UCSD-AML1 (cell line): ENCODE data around the gene AKIRIN1.
"Not testable (repeated sequence)": the region's sequence is repeated elsewhere in the genome, so short reads cannot be mapped to it uniquely, and the experiment has no call there.

Experiments
- DNase-seq: peaks from one replicate; lab custom pipeline; 2025; ENCODE audit not compliant: unreplicated experiment; lab: John Stamatoyannopoulos, UW

AKIRIN1 gene, protein sequence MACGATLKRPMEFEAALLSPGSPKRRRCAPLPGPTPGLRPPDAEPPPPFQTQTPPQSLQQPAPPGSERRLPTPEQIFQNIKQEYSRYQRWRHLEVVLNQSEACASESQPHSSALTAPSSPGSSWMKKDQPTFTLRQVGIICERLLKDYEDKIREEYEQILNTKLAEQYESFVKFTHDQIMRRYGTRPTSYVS

DNA sequence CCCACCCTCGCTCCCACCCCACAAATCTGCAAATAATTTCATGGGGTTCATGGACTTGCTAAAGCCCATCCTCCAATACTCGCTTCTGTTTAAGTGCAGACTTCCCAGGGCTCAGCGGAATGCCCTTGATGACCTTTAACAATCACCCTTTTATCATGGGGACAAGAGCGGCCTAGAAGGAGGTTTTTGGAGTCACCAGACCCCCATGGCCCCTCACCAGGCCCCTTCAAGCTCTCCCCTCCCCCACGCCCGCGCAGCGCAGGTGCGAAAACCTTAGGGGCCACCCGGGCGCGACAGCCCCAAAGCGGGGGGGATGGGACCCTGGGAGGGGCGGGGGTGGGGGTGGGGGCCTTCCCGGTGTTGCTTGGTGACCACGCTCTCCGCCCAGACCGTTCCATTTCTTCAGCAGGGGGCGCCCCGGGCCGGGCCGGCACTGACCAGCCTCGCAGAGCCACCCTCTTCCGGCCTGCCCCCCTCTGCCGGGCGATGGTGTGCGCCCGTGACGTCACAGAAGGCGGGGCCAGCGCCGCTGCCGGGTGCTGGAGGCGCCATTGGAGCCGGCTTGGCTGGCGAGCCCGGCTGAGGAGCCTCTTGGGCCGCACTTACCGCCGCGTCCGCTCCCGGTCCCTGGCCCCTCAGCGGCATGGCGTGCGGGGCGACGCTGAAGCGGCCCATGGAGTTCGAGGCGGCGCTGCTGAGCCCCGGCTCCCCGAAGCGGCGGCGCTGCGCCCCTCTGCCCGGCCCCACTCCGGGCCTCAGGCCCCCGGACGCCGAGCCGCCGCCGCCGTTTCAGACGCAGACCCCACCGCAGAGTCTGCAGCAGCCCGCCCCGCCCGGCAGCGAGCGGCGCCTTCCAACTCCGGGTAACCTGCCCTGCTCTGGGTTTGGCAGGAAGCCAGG, at the start of gene AKIRIN1:
TSS of gene AKIRIN1 (plus strand) at position 539 of the 900 bp plus-strand sequence. CDS start at position 644, 105 bp downstream.
- DNase-seq = peak; percentile 98

DNA sequence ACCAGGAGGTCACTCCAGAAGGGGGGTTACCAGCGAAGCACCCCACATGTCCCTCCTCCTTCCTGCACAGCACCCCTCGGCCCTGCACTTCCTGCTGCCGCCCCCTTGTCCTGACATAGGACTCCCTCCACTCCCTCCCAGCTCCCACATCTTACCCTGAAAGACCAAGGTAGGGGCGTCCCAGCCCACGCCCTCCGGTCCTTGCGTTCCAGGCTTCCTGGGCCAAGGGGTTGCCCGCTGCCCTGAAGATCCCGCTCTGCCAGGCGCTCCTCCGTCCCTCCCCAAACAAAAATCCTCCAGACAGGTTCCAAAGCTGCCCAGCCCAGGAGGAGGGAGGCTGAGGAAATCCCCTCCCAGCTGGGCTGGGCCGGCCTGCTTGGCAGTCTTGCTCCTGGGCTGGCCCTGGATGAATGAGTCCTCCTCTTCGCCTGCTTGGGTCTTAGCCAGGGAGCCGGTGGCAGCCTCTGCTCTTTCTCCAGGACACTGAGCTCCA, 49.5 kb upstream of the AKIRIN1 start, which contains the start of gene RHBDL2:
TSS of gene RHBDL2 (minus strand) at position 304 of the 493 bp plus-strand sequence. CDS start 22,618 bp downstream, outside the sequence.
- no peak for DNase-seq

DNA sequence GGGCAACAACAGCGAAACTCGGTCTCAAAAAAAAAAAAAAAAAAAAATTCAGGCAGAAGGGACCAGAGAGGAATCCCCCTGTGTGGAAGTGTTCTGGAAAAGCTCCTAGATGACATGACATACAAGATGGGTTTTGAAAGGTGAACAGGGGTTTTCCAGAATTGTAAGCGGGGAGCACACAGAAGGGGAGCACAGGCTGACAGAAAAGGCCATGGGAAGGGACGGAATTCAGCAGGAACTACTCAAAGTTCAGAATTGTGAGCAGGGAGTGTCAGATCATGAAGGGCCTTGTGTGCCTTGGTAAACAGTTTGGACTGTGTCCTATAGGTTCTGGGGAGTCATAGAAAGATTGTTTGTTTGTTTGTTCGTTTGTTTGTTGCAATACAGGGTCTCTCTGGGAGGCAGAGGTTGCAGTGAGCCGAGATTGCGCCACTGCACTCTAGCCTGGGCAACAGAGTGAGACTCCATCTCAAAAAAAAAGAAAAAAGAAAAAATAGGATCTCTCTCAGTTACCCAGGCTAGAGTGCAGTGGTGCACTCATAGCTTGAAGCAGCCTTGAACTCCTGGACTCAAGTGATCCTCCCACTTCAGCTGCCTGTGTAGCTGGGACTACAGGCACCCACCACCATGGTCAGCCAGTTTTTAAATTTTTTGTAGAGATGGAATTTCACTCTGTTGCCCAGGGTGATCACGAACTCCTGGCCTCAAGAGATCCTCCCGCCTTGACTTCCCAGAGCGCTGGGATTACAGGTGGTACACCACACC, 48.2 kb upstream of the AKIRIN1 start:
- no peak for DNase-seq

DNA sequence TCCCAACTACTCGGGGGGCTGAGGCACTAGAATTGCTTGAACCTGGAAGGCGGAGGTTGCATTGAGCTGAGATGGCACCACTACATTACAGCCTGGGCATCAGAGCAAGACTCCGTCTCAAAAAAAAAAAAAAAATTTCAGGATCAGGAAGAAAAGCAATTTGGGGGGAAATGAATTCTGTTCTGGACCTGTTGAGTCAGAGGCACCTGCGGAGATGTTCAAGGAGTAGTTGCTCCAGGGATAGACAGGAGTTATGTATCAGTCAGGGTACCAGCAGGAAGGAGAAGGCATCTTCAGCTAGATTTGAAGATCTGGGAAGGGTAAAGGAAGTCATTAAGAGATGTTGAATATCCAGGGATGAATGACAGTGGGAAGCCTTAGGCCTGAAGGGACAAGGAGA, 46.5 kb upstream of the AKIRIN1 start:
- no peak for DNase-seq

DNA sequence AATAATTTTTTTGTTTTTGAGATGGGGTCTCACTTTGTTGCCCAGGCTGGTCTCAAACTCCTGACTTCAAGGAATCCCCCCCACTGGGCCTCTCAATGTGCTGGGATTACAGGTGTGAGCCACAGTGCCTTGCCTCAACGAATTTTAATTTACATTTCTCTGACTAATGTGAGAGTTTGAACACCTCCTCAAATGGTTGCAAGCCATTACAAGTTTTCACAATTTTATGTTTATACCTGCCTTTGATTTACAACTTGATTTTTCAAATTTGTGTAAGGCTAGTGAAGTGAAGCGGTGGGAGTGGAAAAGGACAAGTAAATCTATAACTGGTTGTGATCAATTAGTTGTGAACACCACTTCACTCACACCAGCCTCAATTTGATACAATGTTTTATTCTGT, 40.5 kb upstream of the AKIRIN1 start:
- no peak for DNase-seq

DNA sequence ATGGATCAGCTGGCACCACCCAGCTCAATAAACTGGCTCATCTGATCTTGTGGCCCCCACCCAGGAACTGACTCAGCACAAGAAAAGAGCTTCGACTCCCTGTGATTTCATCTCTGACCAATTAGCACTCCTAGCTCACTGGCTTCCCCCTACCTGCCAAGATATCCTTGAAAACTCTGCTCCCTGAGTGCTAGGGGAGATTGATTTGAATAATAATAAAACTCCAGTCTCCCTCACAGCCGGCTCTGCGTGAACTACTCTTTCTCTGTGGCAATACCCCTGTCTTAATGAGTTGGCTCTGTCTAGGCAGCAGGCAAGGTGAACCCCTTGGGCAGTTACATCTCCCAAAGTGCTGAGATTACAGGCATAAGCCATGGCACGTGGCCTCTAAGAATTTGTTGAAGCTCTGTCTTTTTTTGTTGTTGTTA, 37.6 kb upstream of the AKIRIN1 start:
- no peak for DNase-seq

DNA sequence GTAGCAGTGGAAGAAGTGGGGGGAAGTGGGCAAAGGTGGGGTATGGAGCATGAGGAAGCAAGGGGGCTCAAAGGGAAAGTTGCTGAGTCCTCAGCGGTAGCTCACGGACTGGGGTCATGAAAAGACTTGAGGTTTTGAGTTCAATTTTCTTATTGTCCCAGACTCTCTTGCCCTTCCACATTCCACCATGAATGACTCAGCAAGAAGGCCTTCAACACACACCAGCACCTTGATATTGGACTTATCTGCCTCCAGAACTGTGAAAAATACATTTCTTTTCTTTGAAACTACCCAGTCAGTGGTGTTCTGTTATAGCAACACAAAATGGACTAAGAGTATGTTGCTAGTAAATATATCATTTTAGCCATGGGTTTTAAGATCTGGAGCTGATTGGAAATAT, 32.1 kb upstream of the AKIRIN1 start:
- no peak for DNase-seq

DNA sequence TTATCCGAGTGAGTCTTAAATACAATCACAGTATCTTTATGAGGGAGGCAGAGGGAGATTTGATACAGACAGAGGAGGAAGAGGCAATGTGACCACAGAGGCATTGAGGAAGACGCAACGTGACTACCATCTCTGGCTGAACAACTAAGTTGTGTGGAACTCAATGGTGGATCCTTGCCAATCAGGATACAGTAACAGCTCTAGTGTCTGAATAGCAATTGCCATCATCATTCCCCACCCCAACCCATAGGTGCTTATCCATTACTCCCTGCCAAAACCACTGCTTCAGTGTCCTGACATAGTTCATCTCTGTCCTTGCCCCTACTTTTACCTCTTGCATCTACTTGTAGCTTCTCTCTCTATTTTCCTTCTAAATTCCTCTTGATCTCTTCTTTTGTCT, 29.0 kb upstream of the AKIRIN1 start:
- no peak for DNase-seq

DNA sequence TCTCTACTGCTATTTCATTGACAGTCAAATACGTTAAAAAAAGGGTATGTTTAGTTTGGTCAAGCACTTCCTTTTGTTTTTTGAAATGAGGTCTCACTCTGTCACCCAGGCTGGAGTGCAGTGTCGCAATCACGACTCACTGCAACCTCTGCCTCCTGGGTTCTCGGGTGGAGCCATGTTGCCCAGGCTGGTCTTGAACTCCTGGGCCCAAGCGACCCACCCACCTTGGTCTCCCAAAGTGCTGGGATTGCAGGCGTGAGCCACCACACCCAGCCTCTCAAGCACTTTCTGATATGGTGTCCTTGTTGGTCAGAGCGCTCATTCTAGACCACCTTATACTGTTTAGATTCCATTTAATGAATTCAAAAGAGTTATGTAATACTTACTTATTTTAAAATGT, 28.5 kb upstream of the AKIRIN1 start:
- DNase-seq = no peak

DNA sequence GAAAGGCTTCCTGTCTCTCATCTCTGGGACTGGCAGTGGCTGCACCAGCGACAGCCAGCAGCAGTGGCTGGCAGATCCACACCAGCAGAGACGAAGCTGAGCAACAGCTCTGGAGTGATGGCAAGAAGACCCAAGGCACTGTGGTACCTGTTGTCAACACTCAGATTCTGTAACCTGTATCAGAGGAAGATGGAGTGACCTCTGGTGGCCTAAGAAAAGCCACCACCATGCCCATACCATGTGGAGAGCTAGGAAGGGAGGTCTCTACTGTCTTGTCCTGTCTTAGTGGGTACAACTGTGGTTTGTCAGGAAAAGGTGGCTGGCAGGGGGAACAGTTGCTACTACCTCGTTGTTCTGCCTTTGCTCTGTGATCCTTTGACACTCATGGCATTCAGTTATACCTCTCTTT, 26.9 kb upstream of the AKIRIN1 start:
- DNase-seq = no peak

DNA sequence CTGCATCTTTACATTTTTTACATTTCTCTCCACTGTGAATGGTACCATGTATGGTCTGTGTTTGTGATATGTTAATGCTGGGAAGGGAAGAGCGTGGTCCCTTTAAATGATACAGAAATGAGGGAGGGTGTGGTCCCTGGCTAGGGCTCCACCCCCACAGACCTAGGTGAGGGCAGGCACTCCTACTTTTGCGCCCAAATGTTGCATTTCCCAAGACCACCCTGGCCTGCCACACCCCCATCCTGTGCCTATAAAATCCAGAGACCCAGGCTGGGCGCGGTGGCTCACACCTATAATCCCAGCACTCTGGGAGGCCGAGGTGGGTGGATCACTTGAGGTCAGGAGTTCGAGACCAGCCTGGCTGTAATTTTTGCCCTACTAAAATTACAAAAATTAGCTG, 17.9 kb upstream of the AKIRIN1 start:
- DNase-seq = not testable (repeated sequence)

DNA sequence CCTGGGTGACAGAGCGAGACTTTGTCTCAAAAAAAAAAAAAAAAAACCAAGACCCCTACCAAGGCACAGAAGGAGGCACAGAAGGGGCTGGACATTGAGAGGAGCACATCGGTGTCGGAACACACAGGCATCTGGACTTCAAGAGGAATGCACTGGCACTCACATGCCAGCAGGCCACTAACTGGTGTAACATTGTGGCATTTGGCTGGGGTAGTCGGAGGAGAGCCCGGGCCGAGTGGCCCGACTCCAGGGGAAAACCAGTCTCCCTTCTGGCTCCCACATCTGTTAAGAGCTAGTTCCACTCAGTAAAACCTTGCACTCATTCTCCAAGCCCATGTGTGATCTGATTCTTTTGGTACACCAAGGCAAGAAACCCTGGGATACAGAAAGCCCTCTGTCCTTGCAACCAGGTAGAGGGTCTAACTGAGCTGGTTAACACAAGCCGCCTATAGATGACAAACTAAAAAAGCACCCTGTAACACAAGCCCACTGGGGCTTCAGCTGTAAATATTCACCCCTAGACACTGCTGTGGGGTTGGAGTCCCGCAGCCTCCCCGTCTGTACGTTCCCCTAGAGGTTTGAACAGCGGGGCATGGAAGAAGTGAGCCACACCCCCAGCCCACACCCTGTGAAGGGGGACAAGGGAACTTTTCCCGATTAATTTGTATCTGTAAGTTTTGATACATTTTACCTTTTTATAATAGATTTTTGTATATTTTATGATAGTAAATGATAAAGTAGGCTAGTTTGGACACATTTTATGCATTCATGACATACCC, 17.2 kb upstream of the AKIRIN1 start:
- no peak for DNase-seq

DNA sequence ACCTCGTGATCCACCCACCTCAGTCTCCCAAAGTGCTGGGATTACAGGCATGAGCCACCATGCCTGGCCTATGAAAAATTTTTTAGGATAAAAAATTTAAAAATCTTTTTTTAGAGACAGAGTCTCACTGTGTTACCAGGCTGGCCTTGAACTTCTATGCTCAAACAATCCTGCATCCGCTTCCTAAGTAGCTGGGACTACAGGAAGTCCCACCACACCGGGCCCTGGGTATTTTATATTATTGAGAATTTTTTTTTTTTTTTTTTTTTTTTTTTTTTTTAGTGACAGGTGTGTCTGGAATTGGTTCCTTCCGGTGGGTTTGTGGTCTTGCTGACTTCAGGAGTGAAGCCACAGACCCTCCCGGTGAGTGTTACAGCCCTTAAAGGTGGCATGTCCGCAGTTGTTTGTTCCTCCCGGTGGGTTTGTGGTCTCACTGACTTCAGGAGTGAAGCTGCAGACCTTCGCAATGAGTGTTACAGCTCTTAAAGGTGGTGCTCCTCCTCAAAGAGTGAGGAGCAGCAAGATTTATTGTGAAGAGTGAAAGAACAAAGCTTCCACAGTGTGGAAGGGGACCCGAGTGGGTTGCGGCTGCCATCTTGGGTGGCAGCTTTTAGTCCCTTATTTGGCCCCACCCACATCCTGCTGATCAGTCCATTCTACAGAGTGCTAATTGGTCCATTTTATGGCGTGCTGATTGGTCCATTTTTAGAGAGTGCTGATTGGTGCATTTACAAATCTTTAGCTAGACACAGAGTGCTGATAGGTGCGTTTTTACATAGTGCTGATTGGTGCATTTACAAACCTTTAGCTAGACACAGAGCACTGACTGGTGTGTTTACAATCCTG, 13.5 kb upstream of the AKIRIN1 start:
- DNase-seq = not testable (repeated sequence)

DNA sequence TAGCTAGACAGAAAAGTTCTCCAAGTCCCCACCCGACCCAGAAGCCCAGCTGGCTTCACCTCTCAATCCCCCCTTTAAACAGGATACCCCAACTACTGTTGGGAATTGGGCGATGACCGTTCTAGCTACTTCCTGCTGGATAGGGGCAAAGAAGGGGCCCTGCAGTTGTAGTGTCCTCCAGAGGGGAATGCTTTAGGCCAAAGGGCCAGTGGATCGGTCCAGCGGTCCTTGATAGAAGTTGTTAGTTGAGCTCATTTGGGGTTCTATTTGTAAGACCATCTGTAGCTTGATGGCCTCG, 12.9 kb upstream of the AKIRIN1 start:
- DNase-seq = not testable (repeated sequence)

DNA sequence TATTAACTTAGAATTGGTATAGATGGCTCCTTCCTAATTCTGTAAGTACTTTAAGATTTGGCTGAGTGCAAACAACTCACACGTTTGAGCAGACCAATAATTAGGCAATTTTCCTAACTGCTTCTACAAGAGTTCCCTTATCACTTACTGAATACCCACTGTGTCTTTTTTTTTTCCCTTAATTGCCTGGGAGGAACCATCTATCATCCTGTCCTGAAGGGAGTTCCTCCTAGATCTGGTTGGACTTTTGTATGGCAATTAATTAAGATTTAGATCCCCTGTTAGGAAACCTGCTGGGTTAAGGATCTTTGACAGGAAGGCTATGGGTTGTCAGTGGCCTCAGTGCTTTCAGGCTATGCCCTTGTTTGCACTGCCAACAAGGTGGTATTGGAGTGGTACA, 11.7 kb upstream of the AKIRIN1 start:
- not testable (repeated sequence) for DNase-seq

DNA sequence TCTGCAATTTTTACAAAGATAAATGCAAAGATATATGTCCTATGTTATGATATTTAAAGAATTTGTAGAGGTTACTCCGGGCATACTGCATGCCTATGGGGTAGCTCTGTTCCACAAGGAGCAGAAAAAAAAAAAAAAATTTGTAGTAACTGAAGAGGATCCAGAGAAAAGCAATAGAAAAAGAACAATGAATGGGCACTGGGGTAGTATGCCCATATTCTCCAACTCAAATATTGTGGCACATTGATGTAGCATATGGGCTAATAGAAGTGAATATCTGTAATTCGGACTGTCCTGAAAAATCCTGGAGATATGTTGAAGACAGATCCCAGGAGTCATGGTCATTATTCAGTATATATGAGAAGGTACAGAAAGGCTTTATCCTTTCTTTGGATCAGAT, 1.1 kb upstream of the AKIRIN1 start:
- DNase-seq = no peak

DNA sequence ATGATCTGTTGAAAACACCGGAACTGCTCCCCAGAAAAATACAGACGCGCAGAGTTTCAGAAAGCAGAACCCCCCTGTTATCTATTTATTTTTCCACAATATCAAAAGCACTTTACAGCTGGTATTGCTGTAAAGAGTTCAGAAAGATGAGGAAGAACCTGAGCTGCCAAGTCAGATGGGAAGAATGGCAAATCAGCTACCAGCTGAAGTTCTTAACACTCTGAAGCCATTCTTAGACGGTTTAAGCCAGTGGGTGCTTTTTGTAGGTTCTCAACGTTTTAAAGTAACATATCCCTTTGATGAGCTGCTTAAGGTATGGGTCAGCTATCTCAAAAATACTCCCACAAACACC, 714 bp upstream of the AKIRIN1 start:
- DNase-seq = no peak

DNA sequence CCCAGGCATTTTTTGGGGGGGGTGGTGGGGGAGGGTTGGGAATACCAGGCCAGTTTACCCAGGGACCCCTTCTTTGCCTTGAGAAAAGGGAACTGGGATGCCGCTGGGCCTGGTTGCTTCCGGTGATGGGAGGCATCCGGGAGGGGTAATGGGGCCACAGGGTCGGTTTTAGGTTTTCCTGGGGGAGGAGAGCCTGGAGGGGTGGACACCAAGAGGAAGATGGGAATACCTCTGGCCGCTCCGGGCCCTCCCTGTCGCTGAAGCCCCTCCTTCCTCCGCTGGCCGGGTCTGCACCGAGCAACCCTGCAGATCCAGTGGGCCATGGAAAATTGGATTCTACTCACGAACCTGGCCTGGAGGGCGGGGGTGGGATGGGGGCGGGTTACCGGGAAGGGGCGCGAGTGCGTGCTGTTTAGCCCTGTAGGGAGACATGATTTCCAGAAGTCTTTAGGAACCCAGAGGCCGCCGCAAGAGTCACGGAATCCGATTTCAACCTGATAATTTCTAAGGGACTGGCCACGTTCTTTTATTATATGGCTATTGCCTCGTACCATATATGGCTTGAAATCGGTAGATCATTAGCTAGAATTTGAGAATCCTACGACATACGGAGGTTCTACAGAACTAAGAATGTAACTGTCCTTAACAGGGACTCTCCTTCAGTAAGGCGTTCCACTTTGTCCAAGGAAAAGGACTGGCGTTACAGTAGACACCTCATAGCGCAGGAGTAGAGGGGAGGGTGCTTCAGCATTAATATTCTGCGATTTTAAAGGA, 749 bp downstream of the AKIRIN1 start:
- peak; percentile 59 for DNase-seq

DNA sequence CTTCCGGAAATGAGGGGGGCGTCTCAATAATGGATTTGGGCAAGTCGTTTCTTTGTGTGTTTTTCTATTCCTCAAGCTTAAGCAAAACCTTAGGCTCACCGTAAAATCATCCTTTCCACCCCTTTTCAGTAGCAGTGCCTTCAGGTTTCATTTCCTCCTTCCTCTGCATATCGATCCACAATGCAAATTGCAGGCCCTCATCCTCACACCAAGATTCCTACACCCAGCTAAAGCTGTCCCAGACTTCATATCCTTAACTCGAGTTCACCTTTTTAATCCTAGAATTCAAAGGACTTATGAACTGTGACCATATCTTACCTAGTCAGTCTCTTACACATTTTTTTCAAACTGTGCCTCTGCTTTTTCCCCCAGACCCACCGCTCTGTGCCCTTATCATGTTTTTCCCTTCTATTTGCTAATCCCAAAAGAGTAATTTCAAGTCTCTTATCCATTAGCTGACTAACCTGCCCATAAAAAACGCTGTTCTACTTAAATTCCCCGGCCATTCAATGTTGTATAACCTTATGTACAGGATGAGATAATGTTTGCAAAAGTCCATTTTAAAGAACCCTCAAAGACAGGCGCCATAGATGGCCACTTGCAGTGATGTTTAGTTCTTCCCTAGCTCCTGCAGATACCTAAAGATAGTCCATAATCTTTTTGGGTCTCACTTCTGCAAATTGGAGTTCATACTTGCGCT, 1.5 kb downstream of the AKIRIN1 start:
- no peak for DNase-seq
